ENCODE data around the gene FHAD1. TPM values are rescaled to one million over a fixed set of nuclear protein-coding genes. Genes with fewer than 3 reads are reported as not detected.
A peak's percentile ranks its signal among the peaks of the same experiment; 100 is the strongest.

The FHAD1 gene
- total RNA-seq, 1 experiment from 2014 or later = 0.87 TPM

- no peak for DNase-seq (ENCODE audit: low read depth)
These were observed 97.4 kb downstream of the FHAD1 start for GRCh38 chr1:15344380-15344779.

GRCh38 chr1:15344800-15345704, 98.0 kb downstream of the FHAD1 start:
- DNase-seq (ENCODE audit: low read depth) = no peak

- no peak for DNase-seq (ENCODE audit: low read depth)
These were observed 98.8 kb downstream of the FHAD1 start for GRCh38 chr1:15345705-15346345.

GRCh38 chr1:15346346-15347030, 99.5 kb downstream of the FHAD1 start:
- DNase-seq (ENCODE audit: low read depth) = no peak

- DNase-seq (ENCODE audit: low read depth) = no peak
These were observed 100.2 kb downstream of the FHAD1 start for GRCh38 chr1:15347182-15347581.

GRCh38 chr1:15348648-15349047, 101.6 kb downstream of the FHAD1 start:
- no peak for DNase-seq (ENCODE audit: low read depth)

GRCh38 chr1:15349133-15349532, 102.1 kb downstream of the FHAD1 start:
- no peak for DNase-seq (ENCODE audit: low read depth)

GRCh38 chr1:15350151-15350550, 103.1 kb downstream of the FHAD1 start:
- DNase-seq (ENCODE audit: low read depth) = no peak

- DNase-seq (ENCODE audit: low read depth) = no peak
These were observed 103.7 kb downstream of the FHAD1 start for GRCh38 chr1:15350551-15351200.

GRCh38 chr1:15351310-15351709, 104.3 kb downstream of the FHAD1 start:
- no peak for DNase-seq (ENCODE audit: low read depth)

GRCh38 chr1:15352128-15352957, 105.3 kb downstream of the FHAD1 start:
- peak; percentile 98 for DNase-seq (ENCODE audit: low read depth)

- DNase-seq (ENCODE audit: low read depth) = no peak
These were observed 107.0 kb downstream of the FHAD1 start for GRCh38 chr1:15353839-15354579.

- peak; percentile 45 for DNase-seq (ENCODE audit: low read depth)
These were observed 107.5 kb downstream of the FHAD1 start for GRCh38 chr1:15354580-15354965.

- peak; percentile 93 for DNase-seq (ENCODE audit: low read depth)
These were observed 109.1 kb downstream of the FHAD1 start for GRCh38 chr1:15355968-15356625.

- DNase-seq (ENCODE audit: low read depth) = no peak
These were observed 110.7 kb downstream of the FHAD1 start for GRCh38 chr1:15357612-15358207.

- DNase-seq (ENCODE audit: low read depth) = no peak
These were observed 111.6 kb downstream of the FHAD1 start for GRCh38 chr1:15358565-15359133.

GRCh38 chr1:15360700-15361099, 113.7 kb downstream of the FHAD1 start:
- DNase-seq (ENCODE audit: low read depth) = no peak

- DNase-seq (ENCODE audit: low read depth) = no peak
These were observed 115.2 kb downstream of the FHAD1 start for GRCh38 chr1:15362096-15362736.
